Spinal cord (tissue), 10 donors: Measurements from ENCODE around the gene MATN3. TPM values are rescaled to one million over a fixed set of nuclear protein-coding genes. Genes with fewer than 3 reads are reported as not detected.

Experiments used
- DNase-seq, 6 donors: peaks; one replicate each; pipeline versions ENCODE4 v3.0.0 to v3.0.0-alpha.2; 2013 to 2015; ENCODE audit warnings: low spot score in 6 of 6, low read depth in 4 of 6
- H3K27ac ChIP-seq: one replicate; pipeline ENCODE4 v1.5.1; 2013; ENCODE audit warnings: low read depth, low read length, control low read depth
- H3K27me3 ChIP-seq: one replicate; pipeline ENCODE4 v1.6.1; 2013; ENCODE audit warnings: low read length; ENCODE audit not compliant: control insufficient read depth, insufficient read depth
- H3K36me3 ChIP-seq: one replicate; pipeline ENCODE4 v1.6.1; 2013; ENCODE audit warnings: low read length; ENCODE audit not compliant: control insufficient read depth, insufficient read depth
- H3K4me1 ChIP-seq: one replicate; pipeline ENCODE4 v1.6.1; 2013; ENCODE audit warnings: low read length; ENCODE audit not compliant: control insufficient read depth, insufficient read depth
- H3K4me3 ChIP-seq: one replicate; pipeline ENCODE4 v1.5.1; 2013; ENCODE audit warnings: low read depth, low read length, control low read depth
- H3K9me3 ChIP-seq: one replicate; pipeline ENCODE4 v1.6.1; 2013; ENCODE audit warnings: low read length; ENCODE audit not compliant: control insufficient read depth, insufficient read depth
- WGBS: methylation state at CpG from one replicate; pipeline ENCODE4 v1.1.5; 2013; ENCODE audit warnings: missing lambda C conversion rate; ENCODE audit not compliant: insufficient coverage; 5-methylcytosine and 5-hydroxymethylcytosine counted together
- polyA plus RNA-seq, 2 donors: library from polyadenylated mRNA; unstranded; fragments of 120-200 nt; gene quantifications; one replicate each; pipeline ENCODE4 v1.2.1, GENCODE V29; 2013; ENCODE audit not compliant: insufficient read length in 2 of 2
- total RNA-seq, 2 donors: library from RNA; depleted of rRNA in 1 of 2; stranded (reverse); fragments of 120-200 nt in 1 of 2; fragments of >200 nt in 1 of 2; gene quantifications; one replicate each; pipeline versions ENCODE4 v1.2.3 to v1.2.4, GENCODE V29; 2013 to 2014
- donor health status: healthy.

MATN3 gene
- total and polyA plus RNA-seq, 4 donors, result 3.5 to 4.6 (median 4.0) TPM

DNA sequence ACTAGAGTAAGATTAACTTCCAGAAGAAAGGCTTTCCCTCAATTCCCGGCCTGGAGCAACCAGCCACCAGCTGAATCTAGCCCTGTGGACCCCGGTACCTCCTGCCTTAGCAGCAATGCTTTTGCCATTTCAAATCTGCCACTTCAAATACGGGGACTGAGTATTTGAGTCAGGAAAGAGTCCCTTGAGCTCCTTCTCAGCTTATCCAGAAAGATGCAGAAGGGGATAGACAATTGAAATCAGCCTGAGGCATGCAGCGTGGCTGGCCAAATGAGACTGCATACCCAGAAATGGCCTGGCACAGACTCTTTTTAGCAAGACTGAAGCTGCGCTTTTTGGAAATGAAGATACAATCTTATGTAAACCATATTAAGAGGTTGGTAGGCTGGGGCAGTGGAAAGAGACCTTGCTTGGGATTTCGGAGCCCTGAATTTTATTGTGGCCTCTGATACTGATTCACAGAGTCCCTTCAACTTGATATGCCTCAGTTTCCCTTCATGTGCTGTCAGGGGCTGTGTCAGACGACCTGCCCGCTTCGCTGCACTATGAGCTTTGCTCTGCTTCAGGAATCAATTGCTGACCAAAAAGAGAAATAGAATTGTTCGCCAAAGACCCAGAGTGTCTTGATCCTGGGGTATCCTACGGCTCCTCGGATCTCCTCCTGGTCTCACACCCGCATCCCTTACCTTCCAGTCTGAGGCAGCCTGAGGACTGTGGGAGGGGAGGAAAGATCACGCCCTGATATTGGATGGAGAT is 1.0 kb downstream of the MATN3 start:
- Histone ChIP-seq H3K4me3 (no peak overlapping the region), H3K27me3 (peaks cover 24% of the 10 kb centered on the region), H3K27ac (no peak overlapping the region), H3K9me3 (no peaks in the 10 kb centered on the region), H3K4me1 (peaks cover 13% of the 10 kb centered on the region), H3K36me3 (no peaks in the 10 kb centered on the region)
- WGBS, result 89% methylated on average over 9 of the region's 14 CpGs
- peak in 1 of 6 donors; percentile 56 for DNase-seq

DNA sequence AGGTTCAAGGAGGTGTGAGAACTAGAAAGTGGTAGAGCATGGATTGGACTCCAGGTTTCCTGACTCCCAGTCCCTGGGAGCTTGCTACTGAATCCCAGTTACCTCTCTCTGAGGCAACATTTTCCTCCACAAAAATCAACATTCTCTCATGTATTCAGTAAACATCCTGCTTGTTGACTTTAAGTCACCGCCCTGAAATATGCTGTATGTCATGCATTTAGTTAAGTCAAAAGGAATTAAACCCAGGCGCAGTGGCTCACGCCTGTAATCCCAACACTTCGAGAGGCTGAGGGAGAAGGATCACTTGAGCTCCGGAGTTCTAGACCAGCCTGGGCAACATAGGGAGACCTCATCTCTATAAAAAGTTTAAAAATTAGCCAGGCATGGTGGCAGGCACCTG is 3.8 kb downstream of the MATN3 start:
- Histone ChIP-seq H3K27me3 (peaks cover 20% of the 10 kb centered on the region), H3K9me3 (no peaks in the 10 kb centered on the region), H3K27ac (no peak overlapping the region), H3K36me3 (no peaks in the 10 kb centered on the region), H3K4me1 (peaks cover 13% of the 10 kb centered on the region), H3K4me3 (no peak overlapping the region)
- 94% methylated on average over 3 of the region's 5 CpGs for WGBS
- no peak for DNase-seq

DNA sequence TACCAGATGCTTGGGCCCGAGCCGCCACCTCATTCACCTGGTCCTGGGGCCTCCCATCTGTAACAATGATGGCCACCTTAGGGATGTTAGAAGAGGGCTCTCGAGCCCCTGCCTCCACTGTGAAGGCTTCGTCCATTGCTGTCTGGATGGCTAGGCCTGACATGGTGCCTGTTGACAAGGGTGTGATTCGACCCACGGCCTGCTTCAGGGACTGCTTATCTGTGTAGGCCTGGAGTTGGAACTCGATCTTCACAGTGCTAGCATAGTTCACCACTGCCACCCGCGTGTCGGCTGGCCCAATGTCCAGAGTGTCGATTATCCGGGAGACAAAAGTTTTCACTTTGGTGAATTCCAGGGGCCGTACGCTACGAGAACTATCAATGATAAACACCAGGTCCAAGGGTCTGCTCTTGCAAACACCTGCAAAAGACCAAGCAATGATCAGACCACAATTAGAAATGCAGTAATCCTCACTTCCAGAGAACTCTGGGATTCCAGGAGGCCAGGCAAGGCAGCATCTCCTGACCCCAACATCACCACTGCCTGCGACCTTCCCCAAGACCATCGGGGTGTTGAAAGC is 6.5 kb downstream of the MATN3 start:
- H3K27me3 ChIP-seq, result no peaks in the 10 kb centered on the region
- no peaks in the 10 kb centered on the region for H3K9me3 ChIP-seq
- WGBS, result 92% methylated on average over 17 of the region's 17 CpGs
- no peaks in the 10 kb centered on the region for H3K36me3 ChIP-seq
- H3K4me1 ChIP-seq, result no peaks in the 10 kb centered on the region
- no peak for DNase-seq
- H3K4me3 ChIP-seq, result no peak overlapping the region
- H3K27ac ChIP-seq, result no peak overlapping the region

DNA sequence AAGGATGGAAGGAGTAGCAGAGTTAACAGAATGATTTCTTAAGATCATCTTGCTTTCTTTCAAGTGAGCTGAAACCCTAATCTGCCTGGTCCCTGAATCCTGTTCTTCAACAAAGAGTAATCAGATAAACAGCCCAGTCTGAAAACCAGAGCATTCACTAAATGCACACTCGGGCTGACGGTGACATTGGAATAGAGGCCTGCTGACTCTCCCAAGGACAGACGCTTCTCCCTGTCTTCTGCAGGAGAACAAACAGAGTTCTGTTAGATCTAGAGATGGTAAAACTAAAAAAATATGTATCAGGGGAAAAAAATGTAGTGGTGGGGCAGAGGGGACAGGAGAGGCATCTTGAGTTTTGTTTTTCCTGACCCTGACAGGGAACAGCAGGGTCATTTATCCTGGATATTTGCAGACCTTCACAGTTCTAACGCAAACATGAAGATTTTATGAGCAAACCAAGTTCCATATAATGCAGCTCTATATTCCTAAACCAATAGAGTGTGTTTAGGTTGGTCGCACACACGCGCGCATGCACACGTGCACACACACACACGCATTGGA is 7.3 kb downstream of the MATN3 start:
- Histone ChIP-seq H3K27me3 (no peaks in the 10 kb centered on the region), H3K9me3 (no peaks in the 10 kb centered on the region), H3K4me3 (no peak overlapping the region), H3K4me1 (no peaks in the 10 kb centered on the region), H3K27ac (no peak overlapping the region), H3K36me3 (no peaks in the 10 kb centered on the region)
- WGBS, result 85% methylated on average over 3 of the region's 10 CpGs
- DNase-seq, result no peak

DNA sequence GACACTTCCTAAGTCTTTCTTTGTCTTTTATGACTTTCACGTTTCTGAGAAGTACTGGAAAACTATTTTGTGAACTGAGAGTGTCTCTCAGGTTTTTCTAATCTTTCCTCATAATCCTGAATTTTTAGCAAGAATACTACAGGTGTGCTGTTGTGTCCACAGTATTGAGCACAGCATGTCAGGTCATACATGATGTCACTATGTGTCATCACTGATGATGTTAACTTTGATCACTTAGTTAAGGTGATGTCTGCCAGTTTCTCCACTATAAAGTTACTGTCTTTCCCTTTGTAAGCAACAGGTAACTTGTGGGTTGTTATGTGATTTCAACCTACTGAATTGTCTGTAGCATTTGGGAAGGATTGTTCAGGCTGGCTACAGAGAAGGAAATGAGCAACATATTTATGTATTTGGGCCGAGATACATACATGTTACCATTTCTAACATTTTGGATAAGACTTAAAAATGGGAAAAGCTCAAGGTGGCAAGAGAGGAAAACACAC is 11.1 kb downstream of the MATN3 start:
- Histone ChIP-seq H3K9me3 (no peaks in the 10 kb centered on the region), H3K36me3 (no peaks in the 10 kb centered on the region), H3K27ac (no peak overlapping the region), H3K27me3 (no peaks in the 10 kb centered on the region), H3K4me3 (no peak overlapping the region), H3K4me1 (no peaks in the 10 kb centered on the region)
- no peak for DNase-seq
- no CpG with 5 or more reads among the region's 2 CpGs for WGBS

DNA sequence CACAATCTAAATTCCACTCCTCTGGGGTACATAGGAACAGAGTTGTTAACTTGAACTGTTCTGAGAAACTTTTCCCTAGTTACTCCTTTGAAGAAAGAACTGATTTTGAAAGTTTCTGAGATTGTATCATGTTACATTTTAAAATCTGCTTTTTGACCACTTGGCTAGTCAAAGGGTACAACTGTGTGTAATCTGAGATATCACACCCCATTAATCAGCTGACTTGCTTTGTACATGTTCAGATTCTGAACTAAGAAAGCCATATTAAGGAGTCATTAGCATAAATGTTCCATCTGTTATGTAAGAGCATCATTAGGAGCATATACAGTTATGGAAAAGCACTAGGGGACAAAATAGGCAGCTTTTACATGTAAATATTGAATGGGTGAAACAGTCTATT is 18.7 kb downstream of the MATN3 start:
- no peak overlapping the region for H3K4me3 ChIP-seq
- no peak overlapping the region for H3K27ac ChIP-seq
- H3K27me3 ChIP-seq, result peaks cover 4% of the 10 kb centered on the region
- no peaks in the 10 kb centered on the region for H3K4me1 ChIP-seq
- DNase-seq, result no peak
- H3K9me3 ChIP-seq, result no peaks in the 10 kb centered on the region
- H3K36me3 ChIP-seq, result no peaks in the 10 kb centered on the region

DNA sequence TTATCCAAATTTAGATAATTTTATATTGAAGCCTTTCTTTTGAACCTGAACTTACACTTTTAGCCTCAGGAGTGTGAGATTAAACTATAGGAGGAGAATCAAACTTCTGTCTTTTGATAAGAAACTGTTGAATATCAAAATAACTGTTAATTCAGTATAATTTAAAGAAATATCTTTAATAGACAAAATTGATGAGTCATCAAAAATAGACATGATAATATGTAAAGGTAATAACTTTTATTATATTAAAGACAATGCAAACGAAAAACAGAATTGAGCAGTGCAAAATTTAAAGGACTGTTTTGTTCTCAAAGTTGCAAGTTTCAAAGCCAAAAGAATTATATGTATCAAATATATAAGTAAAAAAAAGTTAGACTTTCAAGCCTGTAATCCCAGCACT is 20.6 kb downstream of the MATN3 start:
- no peak for DNase-seq
- Histone ChIP-seq H3K9me3 (no peaks in the 10 kb centered on the region), H3K36me3 (no peaks in the 10 kb centered on the region), H3K4me3 (no peak overlapping the region), H3K27ac (no peak overlapping the region), H3K27me3 (peaks cover 4% of the 10 kb centered on the region), H3K4me1 (no peaks in the 10 kb centered on the region)
- no CpG with 5 or more reads among the region's 1 CpG for WGBS

DNA sequence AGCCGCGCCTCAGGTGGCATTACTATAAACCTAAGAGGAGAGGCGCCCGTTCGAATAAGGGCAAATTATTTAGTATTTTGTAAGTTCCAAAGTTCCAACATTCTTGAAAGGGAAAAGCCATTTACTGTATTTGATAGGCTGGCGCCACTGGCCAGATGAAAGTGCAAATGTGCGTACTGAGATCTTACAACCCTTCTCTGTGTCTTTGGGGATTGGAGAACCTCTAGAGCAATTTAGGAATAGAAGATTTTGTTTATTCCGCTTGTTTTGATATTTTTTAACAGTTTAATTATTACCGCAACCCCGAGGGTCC is 22.1 kb downstream of the MATN3 start:
- no peaks in the 10 kb centered on the region for H3K9me3 ChIP-seq
- H3K4me3 ChIP-seq, result peak overlapping the region; percentile 94
- peaks cover 4% of the 10 kb centered on the region for H3K27me3 ChIP-seq
- 17% methylated on average over 1 of the region's 10 CpGs for WGBS
- peak overlapping the region; percentile 65 for H3K27ac ChIP-seq
- DNase-seq, result peak in 1 of 6 donors; percentile 24
- no peaks in the 10 kb centered on the region for H3K4me1 ChIP-seq
- no peaks in the 10 kb centered on the region for H3K36me3 ChIP-seq

DNA sequence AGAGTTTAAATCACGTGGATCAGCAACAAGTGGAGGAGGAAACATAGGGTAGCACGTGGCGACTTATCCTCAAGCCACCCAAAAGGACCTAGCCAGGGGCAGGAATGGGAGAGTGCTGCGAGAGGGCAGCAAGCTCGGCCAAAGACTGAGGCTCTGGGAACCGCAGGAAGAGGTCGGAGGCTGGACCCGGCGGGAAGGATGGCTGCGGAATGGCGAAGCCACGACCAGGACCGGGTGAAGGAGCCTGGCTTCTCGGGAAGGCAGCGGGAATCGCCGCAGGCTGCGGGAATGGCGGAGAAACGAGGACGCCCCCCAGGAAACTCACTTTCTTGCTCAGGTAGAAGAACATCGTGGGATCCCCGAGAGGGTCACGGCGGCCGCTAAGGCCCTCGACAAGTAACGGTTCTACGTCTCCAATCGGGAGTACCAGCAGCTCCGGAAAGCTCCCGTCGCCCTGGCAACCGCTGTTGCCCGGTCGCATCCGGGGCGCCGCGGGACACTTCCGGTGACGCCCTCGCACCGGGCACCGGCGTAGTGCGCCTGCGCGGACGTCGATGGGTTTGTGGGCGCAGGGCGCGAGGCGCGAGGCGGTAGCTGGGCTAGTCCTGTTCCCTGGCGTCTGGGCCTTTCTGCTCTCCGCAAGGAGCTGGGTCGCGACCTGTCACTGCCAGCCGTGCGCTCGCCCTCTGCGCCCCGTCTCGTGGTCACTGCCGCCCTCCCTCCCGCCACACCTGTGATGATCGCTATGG is 22.6 kb downstream of the MATN3 start, which contains the start of gene WDR35:
Gene WDR35, minus strand, starts transcription at position 439 of the 749 bp plus-strand sequence. Its CDS starts 90 bp downstream, at position 349.
- no peaks in the 10 kb centered on the region for H3K9me3 ChIP-seq
- H3K27me3 ChIP-seq, result peaks cover 4% of the 10 kb centered on the region
- peak within 1 kb of the TSS; percentile 77 for H3K27ac ChIP-seq
- peak within 1 kb of the TSS; percentile 94 for H3K4me3 ChIP-seq
- no peaks in the 10 kb centered on the region for H3K4me1 ChIP-seq
- WGBS, result 0% methylated on average over 69 of the region's 70 CpGs
- DNase-seq, result peak; percentile 74 to 97 (median 86)
- no peaks in the 10 kb centered on the region for H3K36me3 ChIP-seq
